ENCODE results near the gene LIMS1. TPM values are rescaled to one million over a fixed set of nuclear protein-coding genes. Genes with fewer than 3 reads are reported as not detected.
"Not testable (repeated sequence)": the region's sequence is repeated elsewhere in the genome, so short reads cannot be mapped to it uniquely, and the experiment has no call there.

LIMS1 gene
- total and polyA plus RNA-seq, 2 experiments from 2014 or later: 28.6 to 36.9 TPM

GRCh38 chr2:108555572-108555971 lies 21.3 kb downstream of the LIMS1 start (continued):
- no peak for TF ChIP-seq NANOG (IDR thresholded peaks at IDR 0.05; ENCODE audit: borderline replicate concordance)
- no peak for TF ChIP-seq EZH2 (IDR thresholded peaks at IDR 0.05; ENCODE audit: low read depth, unreplicated experiment)
- no peak for TF ChIP-seq REST (IDR thresholded peaks at IDR 0.05; ENCODE audit: unreplicated experiment)

GRCh38 chr2:108556581-108556980 lies 22.3 kb downstream of the LIMS1 start:
- not testable (repeated sequence) for DNase-seq (ENCODE audit: low spot score); H3K36me3 Mint-ChIP-seq (ENCODE audit: low read depth); H3K27me3 Mint-ChIP-seq (ENCODE audit: insufficient read depth, low read depth, poor library complexity); H3F3A ChIP-seq (replicated peaks; ENCODE audit: low read depth); H2AFZ ChIP-seq; H3K27me3 ChIP-seq (ENCODE audit: insufficient read depth); H4K20me1 ChIP-seq (replicated peaks; ENCODE audit: insufficient read depth); H3K9me2 ChIP-seq (ENCODE audit: insufficient read depth); H3K4me2 ChIP-seq; H3K27ac Mint-ChIP-seq; H3K27ac ChIP-seq (ENCODE audit: low read depth); H3K4me3 Mint-ChIP-seq; ATAC-seq; H3K4me3 ChIP-seq; H3K36me3 ChIP-seq (ENCODE audit: insufficient read depth); H3K9me3 Mint-ChIP-seq
- peaks cover 21% of the 10 kb centered on the region for H3K4me1 Mint-ChIP-seq
- peaks cover 78% of the 10 kb centered on the region for H3K79me2 ChIP-seq (replicated peaks; ENCODE audit: insufficient read depth)
- H3K4me1 ChIP-seq (ENCODE audit: insufficient read depth): peaks cover 27% of the 10 kb centered on the region

GRCh38 chr2:108560241-108560811 lies 26.1 kb downstream of the LIMS1 start:
- no peaks in the 10 kb centered on the region for H3K9me2 ChIP-seq (ENCODE audit: insufficient read depth)
- 0 out of 2 replicates have a peak, but pooled peaks cover 3% of the 10 kb centered on the region for H3F3A ChIP-seq (replicated peaks; ENCODE audit: low read depth)
- 0 out of 2 replicates have a peak overlapping the region, but pooled peaks have one; percentile 42 for H3K27ac ChIP-seq (ENCODE audit: low read depth)
- Mint-ChIP-seq H3K4me3 (no peak overlapping the region), H3K27ac (peak overlapping the region; percentile 38; the same call in 1 of the 2 replicates), H3K9me3 (no peaks in the 10 kb centered on the region), H3K4me1 (peaks cover 10% of the 10 kb centered on the region), H3K36me3 (ENCODE audit: low read depth) (no peaks in the 10 kb centered on the region), H3K27me3 (ENCODE audit: insufficient read depth, low read depth, poor library complexity) (no peaks in the 10 kb centered on the region)
- H2AFZ ChIP-seq: no peak overlapping the region
- H3K79me2 ChIP-seq (replicated peaks; ENCODE audit: insufficient read depth): peaks cover 63% of the 10 kb centered on the region
- ATAC-seq (peak; percentile 91), DNase-seq (ENCODE audit: low spot score) (peak; percentile 40)
- H3K27me3 ChIP-seq (ENCODE audit: insufficient read depth): no peaks in the 10 kb centered on the region
- peaks cover 11% of the 10 kb centered on the region for H3K4me1 ChIP-seq (ENCODE audit: insufficient read depth)
- no peak overlapping the region for H3K4me3 ChIP-seq
- H4K20me1 ChIP-seq (replicated peaks; ENCODE audit: insufficient read depth): 0 out of 2 replicates have a peak, but pooled peaks cover 3% of the 10 kb centered on the region
- H3K4me2 ChIP-seq: no peak overlapping the region
- no peaks in the 10 kb centered on the region for H3K36me3 ChIP-seq (ENCODE audit: insufficient read depth)
- TF ChIP-seq ZNF462 (CRISPR knock-in tag; IDR thresholded peaks at IDR 0.05) (no peak), REST (IDR thresholded peaks at IDR 0.05; ENCODE audit: unreplicated experiment) (no peak), POLR2AphosphoS5 (IDR thresholded peaks at IDR 0.05; ENCODE audit: low read depth) (no peak)

Measured in GM23338 (cell line).